GM21390 (cell line): ENCODE measurements around the gene KIF4A.
"Not testable (repeated sequence)": the region's sequence is repeated elsewhere in the genome, so short reads cannot be mapped to it uniquely, and the experiment has no call there.

Experiments used
- ATAC-seq: cut with Tn5 transposase; IDR thresholded peaks from one replicate; pipeline ENCODE4 v1.9.1; 2021; ENCODE audit not compliant: unreplicated experiment

KIF4A gene

GRCh38 chrX:70360366-70360765, 70.5 kb downstream of the KIF4A start:
- no peak for ATAC-seq

GRCh38 chrX:70368731-70369130, 78.8 kb downstream of the KIF4A start:
- not testable (repeated sequence) for ATAC-seq

GRCh38 chrX:70386235-70386634, 96.3 kb downstream of the KIF4A start:
- ATAC-seq: no peak

GRCh38 chrX:70398899-70399298, 109.0 kb downstream of the KIF4A start:
- ATAC-seq: no peak

GRCh38 chrX:70400181-70400580, 110.3 kb downstream of the KIF4A start:
- ATAC-seq: not testable (repeated sequence)

GRCh38 chrX:70402721-70403120, 112.8 kb downstream of the KIF4A start:
- no peak for ATAC-seq

- ATAC-seq: no peak
These were observed 115.1 kb downstream of the KIF4A start for GRCh38 chrX:70405003-70405402.

- no peak for ATAC-seq
These were observed 121.0 kb downstream of the KIF4A start for GRCh38 chrX:70410921-70411320.

GRCh38 chrX:70411475-70411874, 121.6 kb downstream of the KIF4A start:
- ATAC-seq: no peak

GRCh38 chrX:70421618-70422017, 131.7 kb downstream of the KIF4A start:
- ATAC-seq: no peak

- ATAC-seq: no peak
These were observed 133.0 kb downstream of the KIF4A start, which contains the start of gene GDPD2 for GRCh38 chrX:70422851-70423341. Gene GDPD2, plus strand, starts transcription at chrX:70423314. Its CDS starts 1,671 bp downstream, at chrX:70424985.

GRCh38 chrX:70423936-70424675, 134.2 kb downstream of the KIF4A start:
- no peak for ATAC-seq

- ATAC-seq: no peak
These were observed 134.9 kb downstream of the KIF4A start for GRCh38 chrX:70424801-70425200.

GRCh38 chrX:70426286-70427278, 136.7 kb downstream of the KIF4A start:
- ATAC-seq: no peak

- no peak for ATAC-seq
These were observed 137.5 kb downstream of the KIF4A start for GRCh38 chrX:70427365-70427764.

- ATAC-seq: no peak
These were observed 139.9 kb downstream of the KIF4A start for GRCh38 chrX:70429759-70430158.

GRCh38 chrX:70432936-70433847, 143.3 kb downstream of the KIF4A start:
- ATAC-seq: peak; percentile 1

GRCh38 chrX:70433848-70434351, 144.0 kb downstream of the KIF4A start:
- peak; percentile 57 for ATAC-seq

- peak; percentile 62 for ATAC-seq
These were observed 144.5 kb downstream of the KIF4A start for GRCh38 chrX:70434352-70434866.
